Measurements from ENCODE around the gene GIGYF2.

Gene GIGYF2

GRCh38 chr2:232876161-232876977 is 179.2 kb downstream of the GIGYF2 start:
- TF ChIP-seq CTCF (IDR thresholded peaks at IDR 0.05; ENCODE audit: insufficient read depth, low read depth, low read length, missing control alignments), result peak; percentile 31
- peak overlapping the region; percentile 46; the same call in 1 of the 2 replicates for H3K4me3 ChIP-seq (ENCODE audit: low read depth, low read length)
- peak; percentile 56 for DNase-seq (ENCODE audit: low read depth)

DNA sequence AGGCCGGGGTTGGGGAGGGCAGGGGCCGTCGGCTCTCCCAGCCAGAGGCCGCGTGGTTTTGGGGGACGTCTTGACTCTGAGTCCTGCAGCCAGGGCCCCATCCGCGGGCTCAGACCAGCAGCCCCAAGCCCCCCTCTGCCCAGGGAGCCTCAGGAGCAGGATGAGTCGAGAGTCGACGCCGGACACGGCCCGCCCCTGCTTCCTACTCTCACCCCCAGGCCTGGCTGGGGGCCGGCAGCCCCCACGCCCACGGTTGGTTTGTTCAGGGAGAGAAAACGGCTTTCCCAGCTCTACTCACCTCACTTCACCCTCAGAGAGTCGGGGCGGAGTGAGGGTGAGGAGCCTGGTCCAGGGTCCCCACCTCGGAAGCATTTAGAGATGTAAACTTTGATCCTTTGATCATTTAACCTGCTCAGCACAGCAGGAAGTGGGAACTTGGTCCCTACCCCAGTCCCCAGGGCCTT is 179.9 kb downstream of the GIGYF2 start:
- TF ChIP-seq CTCF (IDR thresholded peaks at IDR 0.05; ENCODE audit: insufficient read depth, low read depth, low read length, missing control alignments), result no peak
- no peak overlapping the region for H3K4me3 ChIP-seq (ENCODE audit: low read depth, low read length)
- DNase-seq (ENCODE audit: low read depth), result no peak

GRCh38 chr2:232877940-232878511 is 180.9 kb downstream of the GIGYF2 start:
- DNase-seq (ENCODE audit: low read depth), result no peak
- TF ChIP-seq CTCF (IDR thresholded peaks at IDR 0.05; ENCODE audit: insufficient read depth, low read depth, low read length, missing control alignments), result no peak
- H3K4me3 ChIP-seq (ENCODE audit: low read depth, low read length), result no peak overlapping the region

DNA sequence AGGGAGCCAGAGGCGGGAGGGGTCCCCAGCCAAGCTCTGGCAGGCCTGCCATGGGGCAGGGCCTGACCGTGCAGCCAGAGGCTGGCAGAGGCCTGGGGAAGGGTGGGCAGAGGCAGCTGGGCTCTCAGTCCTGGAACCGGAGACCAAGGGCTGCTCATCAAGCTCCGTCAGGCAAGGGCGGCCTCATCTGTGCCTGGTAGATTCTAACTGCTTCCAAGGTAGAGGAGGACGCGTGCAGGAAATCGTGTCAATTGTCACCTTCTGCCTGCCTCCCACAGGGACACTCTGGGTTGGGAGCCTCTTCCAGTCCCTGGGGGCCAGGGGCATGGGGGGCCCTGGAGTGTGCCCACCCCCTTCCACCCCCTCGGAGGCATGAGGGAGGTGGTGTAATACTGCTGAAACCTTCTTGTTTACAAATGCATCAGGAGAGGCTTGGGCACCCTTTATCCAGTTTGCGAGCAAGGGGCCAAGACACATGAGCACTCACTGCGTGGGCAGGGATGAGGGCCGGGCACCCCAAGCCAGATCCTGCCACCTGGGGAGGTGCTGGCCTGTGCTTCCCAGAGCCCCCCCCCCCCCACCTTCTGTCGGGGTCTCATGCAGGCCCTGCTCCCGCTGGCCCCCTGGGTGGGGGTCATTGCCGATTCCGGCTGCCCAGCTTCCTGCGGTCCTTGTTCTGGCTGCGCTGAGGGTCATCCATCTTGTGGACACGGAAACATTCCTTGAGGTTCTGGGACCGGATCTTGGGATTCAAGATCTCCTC is 181.9 kb downstream of the GIGYF2 start:
- no peak for DNase-seq (ENCODE audit: low read depth)
- TF ChIP-seq CTCF (IDR thresholded peaks at IDR 0.05; ENCODE audit: insufficient read depth, low read depth, low read length, missing control alignments), result no peak
- H3K4me3 ChIP-seq (ENCODE audit: low read depth, low read length), result no peak overlapping the region

DNA sequence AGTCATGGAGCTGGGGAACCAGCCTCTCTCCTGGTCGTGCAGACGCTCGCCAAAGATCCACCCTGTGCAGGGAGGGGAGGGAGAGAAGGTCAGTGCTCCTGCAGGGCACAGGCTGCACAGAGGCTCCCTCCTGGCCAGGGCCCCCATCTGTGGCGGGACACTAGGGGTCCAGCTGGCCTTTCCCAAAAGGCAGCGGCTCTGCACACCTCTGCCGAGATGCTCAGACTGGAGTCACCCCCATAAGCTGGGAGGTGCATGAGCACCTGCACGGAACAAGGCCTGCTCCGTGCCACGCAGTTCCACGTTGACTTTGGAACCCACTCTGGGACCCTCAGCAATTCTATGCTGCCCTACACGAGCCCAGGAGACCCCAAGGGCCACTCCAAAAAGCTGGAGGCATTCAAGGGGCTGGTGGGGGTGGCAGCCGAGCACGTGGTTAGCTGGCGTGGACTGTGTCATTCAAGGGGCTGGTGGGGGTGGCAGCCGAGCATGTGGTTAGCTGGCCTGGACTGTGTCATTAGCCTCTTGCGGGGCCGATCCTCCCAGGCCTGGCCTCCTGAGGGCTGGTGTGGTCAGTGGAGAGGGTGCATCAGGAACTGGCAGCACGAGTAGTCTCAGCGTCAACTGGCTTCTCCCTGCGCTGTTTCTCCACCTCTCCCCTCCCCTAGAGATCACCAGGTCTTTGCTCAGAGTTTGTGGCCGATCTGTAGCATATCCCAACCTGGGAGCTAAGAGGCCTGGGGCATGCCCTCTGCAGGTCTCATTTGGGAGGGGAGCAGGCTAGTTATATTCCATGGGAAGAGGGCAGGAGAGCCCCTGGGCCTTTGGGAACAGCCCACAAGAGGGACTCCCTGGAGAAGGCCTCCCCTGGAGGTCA is 182.7 kb downstream of the GIGYF2 start:
- H3K4me3 ChIP-seq (ENCODE audit: low read depth, low read length), result no peak overlapping the region
- DNase-seq (ENCODE audit: low read depth), result no peak
- TF ChIP-seq CTCF (IDR thresholded peaks at IDR 0.05; ENCODE audit: insufficient read depth, low read depth, low read length, missing control alignments), result no peak

- no peak for TF ChIP-seq CTCF (IDR thresholded peaks at IDR 0.05; ENCODE audit: insufficient read depth, low read depth, low read length, missing control alignments)
- no peak for DNase-seq (ENCODE audit: low read depth)
- H3K4me3 ChIP-seq (ENCODE audit: low read depth, low read length), result no peak overlapping the region
These were observed 183.7 kb downstream of the GIGYF2 start for GRCh38 chr2:232880764-232881351.
